Common myeloid progenitor, CD34-positive (primary cell): Measurements from ENCODE around the gene SSX4. TPM values are rescaled to one million over a fixed set of nuclear protein-coding genes. Genes with fewer than 3 reads are reported as not detected.
"Not testable (repeated sequence)": the region's sequence is repeated elsewhere in the genome, so short reads cannot be mapped to it uniquely, and the experiment has no call there.

ENCODE experiments used
- CTCF ChIA-PET: fragments of 350-600 bp; sonication (Branson Sonifier 250); formaldehyde crosslinking; loops from one replicate; lab custom pipeline; 2021; ENCODE audit warnings: antibody characterized with exemption; lab: Charles Lee
- POLR2A ChIA-PET: fragments of 350-600 bp; sonication (Branson Sonifier 250); formaldehyde crosslinking; loops from one replicate; lab custom pipeline; 2021; ENCODE audit warnings: antibody characterized with exemption; lab: Charles Lee
- DNase-seq, 3 donors: peaks; one replicate each; pipeline versions ENCODE4 v3.0.0 to v3.0.0-alpha.2; 2013
- H3K27ac ChIP-seq, 2 experiments: 1 replicate in 1 of 2; 2 replicates in 1 of 2; pipeline ENCODE4 v1.7.0; 2013; ENCODE audit warnings: inconsistent platforms in 2 of 2, low read length in 2 of 2, mild to moderate bottlenecking in 2 of 2, low read depth in 1 of 2, moderate library complexity in 1 of 2; ENCODE audit not compliant: severe bottlenecking in 2 of 2, insufficient read depth in 1 of 2, poor library complexity in 1 of 2
- H3K27me3 ChIP-seq, 5 experiments: replicated peaks in 2 of 5; 1 replicate in 3 of 5; 2 replicates in 2 of 5; pipeline versions ENCODE4 v1.6.1 to v1.7.0; 2013; ENCODE audit warnings: low read length in 4 of 5, mild to moderate bottlenecking in 2 of 5, moderate library complexity in 2 of 5, inconsistent platforms in 1 of 5; ENCODE audit not compliant: insufficient read depth in 5 of 5, control insufficient read depth in 4 of 5
- H3K36me3 ChIP-seq, 4 experiments: 1 replicate in 2 of 4; 2 replicates in 2 of 4; pipeline versions ENCODE4 v1.6.1 to v1.7.0; 2013; ENCODE audit warnings: low read length in 3 of 4, control low read depth in 1 of 4, mild to moderate bottlenecking in 1 of 4; ENCODE audit not compliant: control insufficient read depth in 4 of 4, insufficient read depth in 4 of 4
- H3K4me1 ChIP-seq, 4 experiments: 1 replicate in 3 of 4; 2 replicates in 1 of 4; pipeline versions ENCODE4 v1.6.1 to v1.7.1; 2013; ENCODE audit warnings: low read length in 3 of 4, mild to moderate bottlenecking in 3 of 4, control low read depth in 1 of 4, inconsistent platforms in 1 of 4, moderate library complexity in 1 of 4; ENCODE audit not compliant: control insufficient read depth in 4 of 4, insufficient read depth in 4 of 4; ENCODE audit errors: control extremely low read depth in 1 of 4
- H3K4me3 ChIP-seq, 7 experiments: 1 replicate in 4 of 7; 2 replicates in 3 of 7; pipeline versions ENCODE4 v1.5.1 to v1.7.0; 2013; ENCODE audit warnings: mild to moderate bottlenecking in 7 of 7, low read length in 6 of 7, moderate library complexity in 6 of 7, inconsistent platforms in 2 of 7, low read depth in 2 of 7, control low read depth in 1 of 7; ENCODE audit not compliant: insufficient read depth in 4 of 7, control insufficient read depth in 1 of 7; ENCODE audit errors: extremely low read depth in 1 of 7
- H3K9me3 ChIP-seq, 5 experiments: 1 replicate in 4 of 5; 2 replicates in 1 of 5; pipeline versions ENCODE4 v1.6.1 to v1.7.1; 2013; ENCODE audit warnings: low read length in 4 of 5, mild to moderate bottlenecking in 2 of 5, inconsistent platforms in 1 of 5, low read depth in 1 of 5, moderate library complexity in 1 of 5; ENCODE audit not compliant: control insufficient read depth in 4 of 5, insufficient read depth in 2 of 5; ENCODE audit errors: control extremely low read depth in 1 of 5
- WGBS: methylation state at CpG from one replicate; pipeline ENCODE4 v1.1.5; 2013; ENCODE audit not compliant: insufficient coverage; 5-methylcytosine and 5-hydroxymethylcytosine counted together
- polyA plus RNA-seq: library from polyadenylated mRNA; unstranded; fragments of 120-200 nt; gene quantifications from one replicate; pipeline ENCODE4 v1.2.1, GENCODE V29; 2013

Gene SSX4
- polyA plus RNA-seq = not detected

GRCh38 chrX:48383239-48383638 lies at the start of gene SSX4:
Gene SSX4, plus strand, starts transcription at chrX:48383539. Its CDS starts 515 bp downstream, at chrX:48384054.
- WGBS = no CpG with 5 or more reads among the region's 16 CpGs
- H3K4me3 ChIP-seq, POLR2A ChIA-PET, H3K4me1 ChIP-seq, H3K27me3 ChIP-seq, H3K9me3 ChIP-seq, H3K36me3 ChIP-seq, CTCF ChIA-PET, DNase-seq, H3K27ac ChIP-seq: not testable (repeated sequence)

- POLR2A ChIA-PET, CTCF ChIA-PET, H3K9me3 ChIP-seq, H3K4me3 ChIP-seq, H3K27ac ChIP-seq, H3K36me3 ChIP-seq, DNase-seq, H3K27me3 ChIP-seq, H3K4me1 ChIP-seq: not testable (repeated sequence)
- 71% methylated on average over 6 of the region's 8 CpGs for WGBS
Observed at GRCh38 chrX:48346059-48346458, 37.3 kb upstream of the SSX4 start.

- DNase-seq, H3K27ac ChIP-seq, H3K9me3 ChIP-seq, CTCF ChIA-PET, H3K27me3 ChIP-seq, POLR2A ChIA-PET, H3K4me3 ChIP-seq, H3K36me3 ChIP-seq, H3K4me1 ChIP-seq: not testable (repeated sequence)
- WGBS = 93% methylated on average over 13 of the region's 19 CpGs
Observed at GRCh38 chrX:48356315-48357094, 26.8 kb upstream of the SSX4 start, which contains the start of gene SSX3. Gene SSX3, minus strand, starts transcription at chrX:48356703. Its CDS starts 1,454 bp downstream, at chrX:48355249.

GRCh38 chrX:48357681-48358080 lies 25.7 kb upstream of the SSX4 start:
- POLR2A ChIA-PET = no interaction called here
- H3K27ac ChIP-seq = no peak overlapping the region
- CTCF ChIA-PET = no interaction called here
- H3K4me3 ChIP-seq = no peak overlapping the region
- H3K4me1 ChIP-seq = no peaks in the 10 kb centered on the region
- no peaks in the 10 kb centered on the region for H3K36me3 ChIP-seq
- DNase-seq = no peak
- H3K27me3 ChIP-seq = peaks cover 0 to 4% (median 0%) of the 10 kb centered on the region in 5 experiments
- WGBS = 100% methylated on average over 3 of the region's 8 CpGs
- H3K9me3 ChIP-seq = peaks cover 0 to 3% (median 0%) of the 10 kb centered on the region in 5 experiments

- H3K4me3 ChIP-seq, POLR2A ChIA-PET, H3K36me3 ChIP-seq, H3K9me3 ChIP-seq, CTCF ChIA-PET, H3K4me1 ChIP-seq, H3K27ac ChIP-seq, H3K27me3 ChIP-seq, DNase-seq: not testable (repeated sequence)
- WGBS = no CpG with 5 or more reads among the region's 6 CpGs
Observed at GRCh38 chrX:48359281-48359680, 24.1 kb upstream of the SSX4 start.

GRCh38 chrX:48367717-48368408 lies 15.5 kb upstream of the SSX4 start:
- CTCF ChIA-PET, H3K9me3 ChIP-seq, H3K27ac ChIP-seq, H3K36me3 ChIP-seq, POLR2A ChIA-PET, DNase-seq, H3K4me1 ChIP-seq, H3K27me3 ChIP-seq, H3K4me3 ChIP-seq: not testable (repeated sequence)
- no CpG with 5 or more reads among the region's 12 CpGs for WGBS

GRCh38 chrX:48370408-48370807 lies 12.9 kb upstream of the SSX4 start:
- WGBS = no CpG with 5 or more reads among the region's 8 CpGs
- CTCF ChIA-PET, H3K36me3 ChIP-seq: not testable (repeated sequence)

More at GRCh38 chrX:48370408-48370807, 12.9 kb upstream of the SSX4 start:
- H3K4me1 ChIP-seq, H3K4me3 ChIP-seq, DNase-seq, H3K27ac ChIP-seq, POLR2A ChIA-PET, H3K9me3 ChIP-seq, H3K27me3 ChIP-seq: not testable (repeated sequence)
